Glutamatergic neuron (in vitro differentiated cells): ENCODE results near the gene KSR1. TPM values are rescaled to one million over a fixed set of nuclear protein-coding genes. Genes with fewer than 3 reads are reported as not detected.

Source experiments
- DNase-seq: peaks from one replicate; pipeline ENCODE4 v3.0.0; 2022
- H3K27ac Mint-ChIP-seq: one replicate; pipeline ENCODE4 v1.8.0; 2020; ENCODE audit warnings: mild to moderate bottlenecking, mixed read lengths, inconsistent platforms; ENCODE audit not compliant: unreplicated experiment
- H3K27me3 Mint-ChIP-seq: one replicate; pipeline ENCODE4 v1.8.0; 2020; ENCODE audit warnings: mild to moderate bottlenecking, moderate library complexity, mixed read lengths, inconsistent platforms; ENCODE audit not compliant: unreplicated experiment
- H3K36me3 Mint-ChIP-seq: one replicate; pipeline ENCODE4 v1.8.0; 2020; ENCODE audit warnings: mild to moderate bottlenecking, mixed read lengths, inconsistent platforms; ENCODE audit not compliant: unreplicated experiment
- H3K4me1 Mint-ChIP-seq: one replicate; pipeline ENCODE4 v1.8.0; 2020; ENCODE audit warnings: mild to moderate bottlenecking, low read depth, mixed read lengths, inconsistent platforms; ENCODE audit not compliant: unreplicated experiment
- H3K4me3 Mint-ChIP-seq: one replicate; pipeline ENCODE4 v1.8.0; 2020; ENCODE audit warnings: mild to moderate bottlenecking, mixed read lengths, inconsistent platforms; ENCODE audit not compliant: unreplicated experiment
- H3K9me3 Mint-ChIP-seq: one replicate; pipeline ENCODE4 v1.8.0; 2020; ENCODE audit warnings: mild to moderate bottlenecking, moderate library complexity, mixed read lengths, inconsistent platforms; ENCODE audit not compliant: unreplicated experiment
- total RNA-seq: library from RNA; stranded (reverse); fragmentation: NEBNext Ultra II Directional; extraction: Animal tissue kit (Norgen Biotek cat#: 25700); gene quantifications from one replicate; pipeline ENCODE4 v1.2.1, GENCODE V29; 2021; ENCODE audit not compliant: unreplicated experiment
- TF ChIP-seq, protein P1 (sequence below): fragments of 200-600 bp; sonication (generic); IDR thresholded peaks from one replicate; pipeline ENCODE4 v1.5.0; 2021; ENCODE audit not compliant: partially characterized antibody, unreplicated experiment

Gene KSR1
- total RNA-seq, 1 donor from 2014 or later = 203 TPM

GRCh38 chr17:27666831-27667560, 210.7 kb downstream of the KSR1 start:
- Mint-ChIP-seq H3K27ac (no peak overlapping the region), H3K4me1 (no peaks in the 10 kb centered on the region), H3K4me3 (no peak overlapping the region), H3K27me3 (peaks cover 3% of the 10 kb centered on the region), H3K9me3 (peaks cover 5% of the 10 kb centered on the region), H3K36me3 (no peaks in the 10 kb centered on the region)
- DNase-seq = peak; percentile 6
- TF ChIP-seq, protein P1, sequence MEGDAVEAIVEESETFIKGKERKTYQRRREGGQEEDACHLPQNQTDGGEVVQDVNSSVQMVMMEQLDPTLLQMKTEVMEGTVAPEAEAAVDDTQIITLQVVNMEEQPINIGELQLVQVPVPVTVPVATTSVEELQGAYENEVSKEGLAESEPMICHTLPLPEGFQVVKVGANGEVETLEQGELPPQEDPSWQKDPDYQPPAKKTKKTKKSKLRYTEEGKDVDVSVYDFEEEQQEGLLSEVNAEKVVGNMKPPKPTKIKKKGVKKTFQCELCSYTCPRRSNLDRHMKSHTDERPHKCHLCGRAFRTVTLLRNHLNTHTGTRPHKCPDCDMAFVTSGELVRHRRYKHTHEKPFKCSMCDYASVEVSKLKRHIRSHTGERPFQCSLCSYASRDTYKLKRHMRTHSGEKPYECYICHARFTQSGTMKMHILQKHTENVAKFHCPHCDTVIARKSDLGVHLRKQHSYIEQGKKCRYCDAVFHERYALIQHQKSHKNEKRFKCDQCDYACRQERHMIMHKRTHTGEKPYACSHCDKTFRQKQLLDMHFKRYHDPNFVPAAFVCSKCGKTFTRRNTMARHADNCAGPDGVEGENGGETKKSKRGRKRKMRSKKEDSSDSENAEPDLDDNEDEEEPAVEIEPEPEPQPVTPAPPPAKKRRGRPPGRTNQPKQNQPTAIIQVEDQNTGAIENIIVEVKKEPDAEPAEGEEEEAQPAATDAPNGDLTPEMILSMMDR = no peak

- H3K36me3 Mint-ChIP-seq = no peaks in the 10 kb centered on the region
- peak; percentile 6 for DNase-seq
- no peak overlapping the region for H3K27ac Mint-ChIP-seq
- H3K4me3 Mint-ChIP-seq = no peak overlapping the region
- H3K27me3 Mint-ChIP-seq = peaks cover 6% of the 10 kb centered on the region
- TF ChIP-seq, protein P1 = no peak
- no peaks in the 10 kb centered on the region for H3K4me1 Mint-ChIP-seq
- peaks cover 5% of the 10 kb centered on the region for H3K9me3 Mint-ChIP-seq
Observed at GRCh38 chr17:27667656-27668487, 211.6 kb downstream of the KSR1 start.

DNA sequence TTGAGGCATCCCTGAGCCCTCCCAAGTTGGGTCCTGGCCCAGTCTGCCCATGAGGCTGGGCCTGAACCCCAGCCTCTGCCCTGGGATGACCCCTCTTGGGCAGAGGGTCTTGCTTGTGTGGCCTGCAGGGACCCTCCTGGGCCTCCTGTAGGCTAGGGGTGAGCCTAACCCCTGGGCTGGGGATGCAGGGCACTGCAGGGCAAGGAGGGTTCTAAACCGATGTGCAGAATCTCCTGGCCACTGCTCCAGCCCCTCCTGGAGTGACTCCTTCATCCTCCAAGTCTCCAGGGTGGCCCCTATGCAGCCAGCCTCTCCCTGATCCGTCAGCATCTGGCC, 212.2 kb downstream of the KSR1 start:
- H3K27me3 Mint-ChIP-seq = peaks cover 6% of the 10 kb centered on the region

GRCh38 chr17:27669136-27669535, 212.9 kb downstream of the KSR1 start:
- TF ChIP-seq, protein P1 = no peak
- peaks cover 6% of the 10 kb centered on the region for H3K27me3 Mint-ChIP-seq

More for the DNA sequence above, 212.2 kb downstream of the KSR1 start:
- Mint-ChIP-seq H3K36me3 (no peaks in the 10 kb centered on the region), H3K27ac (no peak overlapping the region), H3K9me3 (peaks cover 3% of the 10 kb centered on the region), H3K4me3 (no peak overlapping the region), H3K4me1 (no peaks in the 10 kb centered on the region)
- DNase-seq = peak; percentile 3
- TF ChIP-seq, protein P1 = no peak

DNA sequence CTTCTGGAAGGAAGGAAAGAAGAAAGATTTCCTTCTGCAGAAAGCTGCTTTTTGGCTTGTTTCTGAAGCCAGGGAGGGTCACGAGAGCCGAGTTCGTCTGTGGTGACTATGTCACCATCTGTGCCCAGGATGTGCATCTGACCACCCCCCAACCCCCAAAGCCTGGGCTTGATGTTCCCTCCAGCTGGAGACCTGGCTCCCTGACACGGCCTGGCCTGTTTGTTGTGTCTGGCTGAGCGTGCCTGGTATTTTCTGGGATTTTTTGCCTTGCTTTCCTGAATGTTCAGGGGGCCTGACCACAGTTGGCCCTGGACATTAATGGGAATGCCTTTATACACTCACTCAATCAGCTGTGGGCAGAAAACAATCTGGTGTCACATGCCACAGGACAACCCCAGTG, 213.6 kb downstream of the KSR1 start:
- H3K4me3 Mint-ChIP-seq = no peak overlapping the region
- no peak for DNase-seq
- peaks cover 3% of the 10 kb centered on the region for H3K9me3 Mint-ChIP-seq
- H3K27me3 Mint-ChIP-seq = peaks cover 6% of the 10 kb centered on the region
- no peaks in the 10 kb centered on the region for H3K36me3 Mint-ChIP-seq
- no peaks in the 10 kb centered on the region for H3K4me1 Mint-ChIP-seq
- H3K27ac Mint-ChIP-seq = no peak overlapping the region
- TF ChIP-seq, protein P1 = no peak

More at GRCh38 chr17:27669136-27669535, 212.9 kb downstream of the KSR1 start:
- Mint-ChIP-seq H3K27ac (no peak overlapping the region), H3K4me3 (no peak overlapping the region), H3K4me1 (no peaks in the 10 kb centered on the region), H3K36me3 (no peaks in the 10 kb centered on the region), H3K9me3 (peaks cover 3% of the 10 kb centered on the region)
- DNase-seq = peak; percentile 2
